Measurements from ENCODE around the gene PLEKHH1.

The PLEKHH1 gene

DNA sequence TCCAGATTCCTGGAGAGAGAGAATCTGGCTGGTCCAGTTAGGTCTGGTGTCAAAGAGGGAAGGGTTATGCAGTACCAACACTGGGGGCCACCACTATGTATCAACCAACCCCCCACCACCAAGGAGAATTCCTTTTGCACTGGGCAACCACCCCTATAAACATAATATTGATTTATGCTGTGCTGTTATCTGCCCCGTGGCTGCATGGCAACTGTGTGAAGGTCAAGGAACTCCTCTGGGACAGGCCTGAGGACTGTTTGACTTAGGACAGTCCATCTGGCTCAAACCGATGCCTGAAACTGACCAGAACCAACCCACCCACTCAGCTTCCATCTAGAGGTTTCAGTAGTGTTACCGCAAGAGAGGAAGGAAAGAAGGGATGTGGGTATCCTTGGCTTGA lies 20.5 kb downstream of the PLEKHH1 start:
- no peaks in the 10 kb centered on the region for H3K79me2 ChIP-seq (ENCODE audit: control insufficient read depth, low read length)
- no peak for TF ChIP-seq EZH2phosphoT487 (IDR thresholded peaks at IDR 0.05; ENCODE audit: borderline replicate concordance, low read length)
- TF ChIP-seq, protein P1, sequence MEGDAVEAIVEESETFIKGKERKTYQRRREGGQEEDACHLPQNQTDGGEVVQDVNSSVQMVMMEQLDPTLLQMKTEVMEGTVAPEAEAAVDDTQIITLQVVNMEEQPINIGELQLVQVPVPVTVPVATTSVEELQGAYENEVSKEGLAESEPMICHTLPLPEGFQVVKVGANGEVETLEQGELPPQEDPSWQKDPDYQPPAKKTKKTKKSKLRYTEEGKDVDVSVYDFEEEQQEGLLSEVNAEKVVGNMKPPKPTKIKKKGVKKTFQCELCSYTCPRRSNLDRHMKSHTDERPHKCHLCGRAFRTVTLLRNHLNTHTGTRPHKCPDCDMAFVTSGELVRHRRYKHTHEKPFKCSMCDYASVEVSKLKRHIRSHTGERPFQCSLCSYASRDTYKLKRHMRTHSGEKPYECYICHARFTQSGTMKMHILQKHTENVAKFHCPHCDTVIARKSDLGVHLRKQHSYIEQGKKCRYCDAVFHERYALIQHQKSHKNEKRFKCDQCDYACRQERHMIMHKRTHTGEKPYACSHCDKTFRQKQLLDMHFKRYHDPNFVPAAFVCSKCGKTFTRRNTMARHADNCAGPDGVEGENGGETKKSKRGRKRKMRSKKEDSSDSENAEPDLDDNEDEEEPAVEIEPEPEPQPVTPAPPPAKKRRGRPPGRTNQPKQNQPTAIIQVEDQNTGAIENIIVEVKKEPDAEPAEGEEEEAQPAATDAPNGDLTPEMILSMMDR (IDR thresholded peaks at IDR 0.05; ENCODE audit: low read depth, low read length, poor library complexity, severe bottlenecking): no peak
- no peaks in the 10 kb centered on the region for H4K20me1 ChIP-seq (ENCODE audit: control insufficient read depth, insufficient read depth, low read depth, low read length)
- peaks cover 14% of the 10 kb centered on the region for H3K27me3 ChIP-seq (ENCODE audit: control insufficient read depth, low read length)
- no peak overlapping the region for H3K4me2 ChIP-seq (ENCODE audit: low read length)
- no peaks in the 10 kb centered on the region for H3K9me2 ChIP-seq (replicated peaks; ENCODE audit: control insufficient read depth, low read length)
- H3K27ac ChIP-seq (ENCODE audit: low read depth, low read length): no peak overlapping the region
- H3F3A ChIP-seq (ENCODE audit: control insufficient read depth, insufficient read depth): no peaks in the 10 kb centered on the region
- H3K36me3 ChIP-seq (ENCODE audit: control insufficient read depth, low read length): no peaks in the 10 kb centered on the region
- no peaks in the 10 kb centered on the region for H3K4me1 ChIP-seq (ENCODE audit: control insufficient read depth, low read length)
- H3K9me3 ChIP-seq (ENCODE audit: control insufficient read depth, insufficient read depth, low read length): no peaks in the 10 kb centered on the region
- no peak overlapping the region for H3K4me3 ChIP-seq (ENCODE audit: low read length)

DNA sequence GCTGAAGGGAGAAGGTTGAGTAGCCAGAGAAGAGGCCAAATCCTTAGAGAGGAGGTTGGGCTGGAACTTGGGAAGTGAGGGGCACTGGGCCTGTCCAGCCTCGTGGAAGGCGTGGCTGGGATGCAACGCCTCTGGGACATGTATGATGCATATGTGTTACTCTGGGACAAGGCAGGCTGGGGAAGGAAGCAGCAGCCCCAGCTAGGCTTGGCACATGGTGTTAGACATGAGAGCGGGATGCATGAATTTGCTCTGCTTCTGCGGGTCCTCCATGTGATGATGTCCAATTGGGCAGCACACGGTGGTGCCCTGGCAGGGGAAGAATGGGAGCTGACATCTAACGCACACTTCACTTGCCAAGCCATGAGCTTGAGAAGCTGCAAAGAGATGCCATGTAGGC lies 21.3 kb downstream of the PLEKHH1 start:
- H3K9me2 ChIP-seq (replicated peaks; ENCODE audit: control insufficient read depth, low read length): no peaks in the 10 kb centered on the region
- no peaks in the 10 kb centered on the region for H3K9me3 ChIP-seq (ENCODE audit: control insufficient read depth, insufficient read depth, low read length)
- no peak overlapping the region for H3K4me2 ChIP-seq (ENCODE audit: low read length)
- H3K27me3 ChIP-seq (ENCODE audit: control insufficient read depth, low read length): peaks cover 15% of the 10 kb centered on the region
- no peaks in the 10 kb centered on the region for H4K20me1 ChIP-seq (ENCODE audit: control insufficient read depth, insufficient read depth, low read depth, low read length)
- no peaks in the 10 kb centered on the region for H3K79me2 ChIP-seq (ENCODE audit: control insufficient read depth, low read length)
- no peak overlapping the region for H3K4me3 ChIP-seq (ENCODE audit: low read length)
- no peaks in the 10 kb centered on the region for H3K36me3 ChIP-seq (ENCODE audit: control insufficient read depth, low read length)
- no peak overlapping the region for H3K27ac ChIP-seq (ENCODE audit: low read depth, low read length)
- H3F3A ChIP-seq (ENCODE audit: control insufficient read depth, insufficient read depth): no peaks in the 10 kb centered on the region
- TF ChIP-seq, protein P1 (IDR thresholded peaks at IDR 0.05; ENCODE audit: low read depth, low read length, poor library complexity, severe bottlenecking): no peak
- TF ChIP-seq EZH2phosphoT487 (IDR thresholded peaks at IDR 0.05; ENCODE audit: borderline replicate concordance, low read length): no peak
- no peaks in the 10 kb centered on the region for H3K4me1 ChIP-seq (ENCODE audit: control insufficient read depth, low read length)

DNA sequence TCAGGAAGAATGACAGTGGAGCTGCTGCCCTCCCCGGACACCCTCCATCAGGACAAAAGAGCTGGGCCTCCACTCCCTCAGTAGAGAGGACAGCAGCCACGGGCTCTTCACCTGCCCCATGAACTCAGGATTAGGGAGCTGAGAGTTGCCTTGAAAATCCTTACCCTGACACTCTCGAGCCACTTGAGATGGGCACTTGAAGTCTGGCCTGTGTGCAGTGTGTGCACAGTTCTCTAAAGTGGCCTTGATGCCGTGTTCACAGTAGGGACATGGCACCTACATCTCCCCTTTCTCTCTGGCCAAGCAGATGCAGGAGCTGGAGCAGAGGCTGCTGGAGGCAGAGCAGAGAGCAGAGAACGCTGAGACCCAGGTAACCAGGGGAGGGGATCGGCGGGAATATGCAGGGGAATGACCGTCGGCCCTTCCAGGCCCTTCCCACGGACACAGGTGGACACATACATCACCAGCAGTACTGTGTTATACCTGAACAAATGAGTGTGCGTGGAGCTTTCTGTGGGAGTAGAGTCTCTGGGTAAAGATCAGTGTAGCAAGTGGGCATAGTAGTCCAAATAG lies 22.5 kb downstream of the PLEKHH1 start:
- Histone ChIP-seq H3K4me1 (ENCODE audit: control insufficient read depth, low read length) (no peaks in the 10 kb centered on the region), H3K4me3 (ENCODE audit: low read length) (no peak overlapping the region), H3K9me3 (ENCODE audit: control insufficient read depth, insufficient read depth, low read length) (no peaks in the 10 kb centered on the region), H3K27me3 (ENCODE audit: control insufficient read depth, low read length) (peaks cover 15% of the 10 kb centered on the region), H3K4me2 (ENCODE audit: low read length) (no peak overlapping the region), H3K36me3 (ENCODE audit: control insufficient read depth, low read length) (no peaks in the 10 kb centered on the region), H4K20me1 (ENCODE audit: control insufficient read depth, insufficient read depth, low read depth, low read length) (no peaks in the 10 kb centered on the region), H3K27ac (ENCODE audit: low read depth, low read length) (no peak overlapping the region), H3F3A (ENCODE audit: control insufficient read depth, insufficient read depth) (no peaks in the 10 kb centered on the region), H3K9me2 (replicated peaks; ENCODE audit: control insufficient read depth, low read length) (no peaks in the 10 kb centered on the region), H3K79me2 (ENCODE audit: control insufficient read depth, low read length) (no peaks in the 10 kb centered on the region)
- TF ChIP-seq EZH2phosphoT487 (IDR thresholded peaks at IDR 0.05; ENCODE audit: borderline replicate concordance, low read length): no peak

DNA sequence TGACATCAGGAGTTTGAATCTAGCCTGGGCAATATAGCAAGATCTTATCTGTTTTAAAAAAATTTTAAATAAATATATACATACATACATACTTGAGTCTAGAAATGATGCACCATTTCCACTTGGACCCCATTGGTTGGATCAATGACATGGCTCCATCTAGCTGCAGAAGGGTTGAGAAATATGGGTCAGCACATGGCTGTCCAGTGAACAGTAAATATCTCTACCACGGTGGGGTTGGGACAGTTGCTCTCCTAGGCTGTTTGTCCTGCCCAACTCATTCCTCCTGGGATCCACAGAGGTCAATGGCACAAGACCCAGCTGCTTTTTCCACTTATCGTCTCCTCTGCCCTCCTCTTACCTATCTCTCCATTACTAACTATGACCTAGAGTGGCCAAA lies 23.6 kb downstream of the PLEKHH1 start:
- Histone ChIP-seq H3K79me2 (ENCODE audit: control insufficient read depth, low read length) (no peaks in the 10 kb centered on the region), H3K4me1 (ENCODE audit: control insufficient read depth, low read length) (no peaks in the 10 kb centered on the region), H3F3A (ENCODE audit: control insufficient read depth, insufficient read depth) (no peaks in the 10 kb centered on the region), H3K4me3 (ENCODE audit: low read length) (no peak overlapping the region), H3K4me2 (ENCODE audit: low read length) (no peak overlapping the region), H4K20me1 (ENCODE audit: control insufficient read depth, insufficient read depth, low read depth, low read length) (no peaks in the 10 kb centered on the region), H3K9me3 (ENCODE audit: control insufficient read depth, insufficient read depth, low read length) (no peaks in the 10 kb centered on the region), H3K36me3 (ENCODE audit: control insufficient read depth, low read length) (no peaks in the 10 kb centered on the region), H3K27me3 (ENCODE audit: control insufficient read depth, low read length) (peaks cover 15% of the 10 kb centered on the region), H3K9me2 (replicated peaks; ENCODE audit: control insufficient read depth, low read length) (no peaks in the 10 kb centered on the region), H3K27ac (ENCODE audit: low read depth, low read length) (no peak overlapping the region)
- TF ChIP-seq, protein P1 (IDR thresholded peaks at IDR 0.05; ENCODE audit: low read depth, low read length, poor library complexity, severe bottlenecking): no peak
- TF ChIP-seq EZH2phosphoT487 (IDR thresholded peaks at IDR 0.05; ENCODE audit: borderline replicate concordance, low read length): no peak

All from DOHH2 (cell line).